HepG2 (cell line): ENCODE results near the gene KAT7. TPM values are rescaled to one million over a fixed set of nuclear protein-coding genes. Genes with fewer than 3 reads are reported as not detected.

Experiments
- ATAC-seq: fragments of 200-7000 bp; cut with Tn5 transposase; 3 replicates; pipeline ENCODE4 v1.9.1; 2020; ENCODE audit warnings: mild to moderate bottlenecking, moderate library complexity
- BruUV-seq: library from RNA; stranded (reverse); fragments of 400-500 nt; replicated peaks from 2 replicates; lab custom pipeline; 2021; lab: Mats Ljungman, UMichigan
- CTCF ChIA-PET: fragments of 300-600 bp; formaldehyde crosslinking; extraction: SDS; loops from one replicate; lab custom pipeline; 2021; ENCODE audit warnings: low total read pairs, inconsistent platforms, low intra/inter-chr PET ratio; lab: Yijun Ruan, JAX
- POLR2A ChIA-PET: fragments of 350-600 bp; sonication (Branson Sonifier 250); formaldehyde crosslinking; loops from one replicate; lab custom pipeline; 2020; ENCODE audit warnings: antibody characterized with exemption, inconsistent platforms; lab: Yijun Ruan, JAX
- DNase-seq: peaks from one replicate; pipeline ENCODE4 v3.0.0-alpha.2; 2015; ENCODE audit warnings: low spot score
- FAIRE-seq: peaks from 3 replicates; lab custom pipeline; 2011; peaks lifted over from hg19 to GRCh38; lab: Jason Lieb, UNC
- H2AFZ ChIP-seq: one replicate; pipeline ENCODE4 v1.6.1; 2011; ENCODE audit warnings: low read length, inconsistent platforms
- H3K27ac ChIP-seq: fragments of 300-600 bp; 3 replicates; pipeline ENCODE4 v1.8.0; 2011; ENCODE audit warnings: mixed run types, mild to moderate bottlenecking, mixed read lengths, low read length, inconsistent platforms; ENCODE audit not compliant: insufficient read depth; ENCODE audit errors: extremely low read length
- H3K27me3 ChIP-seq, 2 experiments: fragments of 200-600 bp in 1 of 2; 2 replicates in 1 of 2; 3 replicates in 1 of 2; pipeline versions ENCODE4 v1.6.0 to v1.8.0; 2011; ENCODE audit warnings: low read length in 2 of 2, mild to moderate bottlenecking in 2 of 2, moderate library complexity in 2 of 2, inconsistent platforms in 1 of 2; ENCODE audit not compliant: insufficient read depth in 2 of 2, control insufficient read depth in 1 of 2
- H3K36me3 ChIP-seq, 2 experiments: fragments of 200-600 bp in 1 of 2; replicated peaks in 1 of 2; 2 replicates in 1 of 2; 3 replicates in 1 of 2; pipeline versions ENCODE4 v1.5.1 to v1.8.0; 2011; ENCODE audit warnings: low read length in 2 of 2, inconsistent platforms in 1 of 2; ENCODE audit not compliant: insufficient read depth in 2 of 2, control insufficient read depth in 1 of 2
- H3K4me1 ChIP-seq: 2 replicates; pipeline ENCODE4 v1.5.1; 2012; ENCODE audit warnings: low read length, inconsistent platforms; ENCODE audit not compliant: insufficient read depth
- H3K4me2 ChIP-seq: 2 replicates; pipeline ENCODE4 v1.6.0; 2011; ENCODE audit warnings: low read depth, low read length, inconsistent platforms
- H3K4me3 ChIP-seq, 3 experiments: fragments of 200-600 bp in 1 of 3; sonication (generic), shearing (Covaris generic) in 1 of 3; replicated peaks in 1 of 3; 2 replicates each; pipeline ENCODE4 v1.5.1; 2011 to 2016; ENCODE audit warnings: low read length in 3 of 3, inconsistent platforms in 2 of 3, low read depth in 2 of 3, mild to moderate bottlenecking in 2 of 3, control low read depth in 1 of 3, mixed read lengths in 1 of 3; ENCODE audit not compliant: insufficient read depth in 1 of 3
- H3K79me2 ChIP-seq: one replicate; pipeline ENCODE4 v1.6.1; 2011; ENCODE audit warnings: low read length, inconsistent platforms; ENCODE audit not compliant: insufficient read depth
- H3K9ac ChIP-seq: 2 replicates; pipeline ENCODE4 v1.6.0; 2011; ENCODE audit warnings: mild to moderate bottlenecking, low read depth, low read length, inconsistent platforms; ENCODE audit not compliant: insufficient read depth
- H3K9me3 ChIP-seq: 2 replicates; pipeline ENCODE4 v1.5.1; 2012; ENCODE audit warnings: mild to moderate bottlenecking, low read length
- H4K20me1 ChIP-seq: 2 replicates; pipeline ENCODE4 v1.6.0; 2011; ENCODE audit warnings: inconsistent platforms, mild to moderate bottlenecking, low read length, moderate library complexity; ENCODE audit not compliant: insufficient read depth
- GTF3A ChIP-seq: sonication (generic); formaldehyde crosslinking; conservative IDR thresholded peaks from 2 replicates; pipeline ENCODE4 v1.4.0; 2020; ENCODE audit warnings: mild to moderate bottlenecking, missing genetic modification reagents
- MAFK ChIP-seq, 2 experiments: IDR thresholded peaks in 1 of 2; conservative IDR thresholded peaks in 1 of 2; 2 replicates each; pipeline ENCODE4 v1.6.1; 2011; ENCODE audit warnings: improper control_type of control experiment in 2 of 2, low read length in 2 of 2
- NKX3-1 ChIP-seq: sonication (generic); formaldehyde crosslinking; IDR thresholded peaks from 2 replicates; pipeline ENCODE4 v1.5.0; 2020; ENCODE audit warnings: missing genetic modification reagents
- PAF1 ChIP-seq: IDR thresholded peaks from 2 replicates; pipeline ENCODE4 v1.6.1; 2016; ENCODE audit warnings: missing genetic modification reagents, missing compliant biosample characterization
- PPARG ChIP-seq: conservative IDR thresholded peaks from 2 replicates; pipeline ENCODE4 v1.6.1; 2016; ENCODE audit warnings: missing biosample characterization, missing genetic modification reagents
- RFXAP ChIP-seq: sonication (generic); formaldehyde crosslinking; IDR thresholded peaks from 2 replicates; pipeline ENCODE4 v1.4.0; 2020; ENCODE audit warnings: missing genetic modification reagents, borderline replicate concordance
- ZNF234 ChIP-seq: sonication (generic); formaldehyde crosslinking; conservative IDR thresholded peaks from 2 replicates; pipeline ENCODE4 v1.5.1; 2020; ENCODE audit warnings: mild to moderate bottlenecking, missing genetic modification reagents
- WGBS: methylation state at CpG from one replicate; pipeline ENCODE4 v1.1.6; 2017; ENCODE audit warnings: low lambda C conversion rate; 5-methylcytosine and 5-hydroxymethylcytosine counted together
- in situ Hi-C: cut with HindIII; loops from 2 replicates; pipeline ENCODE4 v1.10.0; 2017; ENCODE audit warnings: low pct_unique_long_range_greater_than_20kb; ENCODE audit not compliant: extremely low pct_ligation_motif_present
- intact Hi-C: fragments of 100-400 bp; cut with micrococcal nuclease; formaldehyde crosslinking; loops from one replicate; pipeline ENCODE4 v1.10.0; 2022; ENCODE audit not compliant: unreplicated experiment
- polyA plus RNA-seq, 8 experiments: library from polyadenylated mRNA; depleted of rRNA in 3 of 8; stranded (reverse) in 7 of 8; unstranded in 1 of 8; fragments of >200 nt; fragmentation: Illumina TruSeq in 4 of 8; extraction: Trizol in 4 of 8; gene quantifications; 2 replicates each; pipeline versions ENCODE4 v1.2.1 to v1.2.3, GENCODE V29; 2011 to 2016; ENCODE audit warnings: low read depth in 4 of 8, missing spikeins in 1 of 8, mixed read lengths in 1 of 8; ENCODE audit not compliant: insufficient read depth in 1 of 8
- total RNA-seq, 5 experiments: library from RNA; depleted of rRNA; stranded (reverse); fragments of >200 nt; fragmentation: Illumina TruSeq; extraction: Trizol; gene quantifications; 2 replicates each; pipeline ENCODE4 v1.2.3, GENCODE V29; 2016; ENCODE audit warnings: low read depth in 1 of 5
- TF ChIP-seq, protein P1 (sequence below): sonication (generic); formaldehyde crosslinking; IDR thresholded peaks from 2 replicates; pipeline ENCODE4 v1.5.0; 2020; ENCODE audit warnings: missing genetic modification reagents, mild to moderate bottlenecking, borderline replicate concordance
- TF ChIP-seq, protein P2 (sequence below): sonication (generic); formaldehyde crosslinking; IDR thresholded peaks from 2 replicates; pipeline ENCODE4 v1.4.0; 2020; ENCODE audit warnings: missing genetic modification reagents
- TF ChIP-seq, protein P3 (sequence below), 2 experiments: fragments of 450-650 bp in 1 of 2; sonication (generic) in 1 of 2; formaldehyde crosslinking in 1 of 2; IDR thresholded peaks; 2 replicates each; pipeline versions ENCODE4 v1.6.1 to v1.8.0; 2016 to 2022; ENCODE audit warnings: antibody characterized with exemption in 1 of 2, mild to moderate bottlenecking in 1 of 2, missing genetic modification reagents in 1 of 2

KAT7 gene
- total and polyA plus RNA-seq, 2 of the 13 experiments (the other 11 are each of a cell fraction or from before 2014, with no cell fraction given): 21.2 to 39.2 TPM

DNA sequence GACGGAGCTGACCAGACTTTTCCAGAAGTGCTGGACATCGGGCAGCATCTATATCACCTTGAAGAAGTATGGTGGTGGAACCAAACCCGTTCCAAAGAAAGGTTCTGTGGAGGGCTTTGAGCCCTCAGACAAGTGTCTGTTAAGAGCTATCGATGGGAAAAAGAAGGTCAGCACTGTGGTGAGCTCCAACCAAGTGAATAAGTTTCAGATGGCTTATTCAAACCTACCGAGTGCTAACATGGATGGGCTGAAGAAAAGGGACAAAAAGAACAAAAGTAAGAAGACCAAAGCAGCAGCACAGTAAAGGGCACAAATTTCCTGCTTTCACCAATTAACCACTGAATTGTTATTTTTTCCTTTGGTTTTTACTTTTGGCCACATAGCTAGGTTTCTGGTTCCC, 6.9 kb downstream of the KAT7 start:
- no peak overlapping the region for H2AFZ ChIP-seq
- CTCF ChIA-PET: no interaction called here
- peaks cover 5% of the 10 kb centered on the region for H3K4me1 ChIP-seq
- H3K79me2 ChIP-seq: peaks cover 52% of the 10 kb centered on the region
- intact Hi-C loops (no loop called here), in situ Hi-C loops (no loop called here)
- POLR2A ChIA-PET: interaction anchor here (1.5 kb wide), 1 partner anchor 31 kb away, joined by 4 read pairs; the partner anchor contains the start of gene FAM117A
- no peak overlapping the region for H3K4me3 ChIP-seq
- H3K9me3 ChIP-seq: no peaks in the 10 kb centered on the region
- no peak overlapping the region for H3K27ac ChIP-seq
- no peak overlapping the region for H3K4me2 ChIP-seq
- peaks cover 43 to 82% of the 10 kb centered on the region in 2 experiments for H3K36me3 ChIP-seq
- WGBS: 97% methylated on average over 5 of the region's 5 CpGs
- no peak overlapping the region for H3K9ac ChIP-seq
- DNase-seq (no peak), FAIRE-seq (no peak), ATAC-seq (no peak)
- BruUV-seq: no TSS peak
- H3K27me3 ChIP-seq: no peaks in the 10 kb centered on the region
- peaks cover 16% of the 10 kb centered on the region; the same call in 1 of the 2 replicates for H4K20me1 ChIP-seq
- TF ChIP-seq PPARG (CRISPR knock-in tag): no peak
- no peak for TF ChIP-seq ZNF234 (CRISPR knock-in tag)
- no peak for TF ChIP-seq NKX3-1 (CRISPR knock-in tag)
- no peak for TF ChIP-seq GTF3A
- no peak for TF ChIP-seq MAFK (conservative IDR thresholded peaks at IDR 0.05 in 1 of 2, IDR thresholded peaks at IDR 0.05 in 1 of 2; ENCODE audit: low read length in 2 of 2)
- TF ChIP-seq PAF1 (CRISPR knock-in tag): no peak
- TF ChIP-seq, protein P1, sequence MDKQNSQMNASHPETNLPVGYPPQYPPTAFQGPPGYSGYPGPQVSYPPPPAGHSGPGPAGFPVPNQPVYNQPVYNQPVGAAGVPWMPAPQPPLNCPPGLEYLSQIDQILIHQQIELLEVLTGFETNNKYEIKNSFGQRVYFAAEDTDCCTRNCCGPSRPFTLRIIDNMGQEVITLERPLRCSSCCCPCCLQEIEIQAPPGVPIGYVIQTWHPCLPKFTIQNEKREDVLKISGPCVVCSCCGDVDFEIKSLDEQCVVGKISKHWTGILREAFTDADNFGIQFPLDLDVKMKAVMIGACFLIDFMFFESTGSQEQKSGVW: no peak
- TF ChIP-seq, protein P2, sequence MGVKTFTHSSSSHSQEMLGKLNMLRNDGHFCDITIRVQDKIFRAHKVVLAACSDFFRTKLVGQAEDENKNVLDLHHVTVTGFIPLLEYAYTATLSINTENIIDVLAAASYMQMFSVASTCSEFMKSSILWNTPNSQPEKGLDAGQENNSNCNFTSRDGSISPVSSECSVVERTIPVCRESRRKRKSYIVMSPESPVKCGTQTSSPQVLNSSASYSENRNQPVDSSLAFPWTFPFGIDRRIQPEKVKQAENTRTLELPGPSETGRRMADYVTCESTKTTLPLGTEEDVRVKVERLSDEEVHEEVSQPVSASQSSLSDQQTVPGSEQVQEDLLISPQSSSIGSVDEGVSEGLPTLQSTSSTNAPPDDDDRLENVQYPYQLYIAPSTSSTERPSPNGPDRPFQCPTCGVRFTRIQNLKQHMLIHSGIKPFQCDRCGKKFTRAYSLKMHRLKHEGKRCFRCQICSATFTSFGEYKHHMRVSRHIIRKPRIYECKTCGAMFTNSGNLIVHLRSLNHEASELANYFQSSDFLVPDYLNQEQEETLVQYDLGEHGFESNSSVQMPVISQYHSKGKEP (CRISPR knock-in tag): no peak
- TF ChIP-seq RFXAP (CRISPR knock-in tag): no peak
- TF ChIP-seq, protein P3, sequence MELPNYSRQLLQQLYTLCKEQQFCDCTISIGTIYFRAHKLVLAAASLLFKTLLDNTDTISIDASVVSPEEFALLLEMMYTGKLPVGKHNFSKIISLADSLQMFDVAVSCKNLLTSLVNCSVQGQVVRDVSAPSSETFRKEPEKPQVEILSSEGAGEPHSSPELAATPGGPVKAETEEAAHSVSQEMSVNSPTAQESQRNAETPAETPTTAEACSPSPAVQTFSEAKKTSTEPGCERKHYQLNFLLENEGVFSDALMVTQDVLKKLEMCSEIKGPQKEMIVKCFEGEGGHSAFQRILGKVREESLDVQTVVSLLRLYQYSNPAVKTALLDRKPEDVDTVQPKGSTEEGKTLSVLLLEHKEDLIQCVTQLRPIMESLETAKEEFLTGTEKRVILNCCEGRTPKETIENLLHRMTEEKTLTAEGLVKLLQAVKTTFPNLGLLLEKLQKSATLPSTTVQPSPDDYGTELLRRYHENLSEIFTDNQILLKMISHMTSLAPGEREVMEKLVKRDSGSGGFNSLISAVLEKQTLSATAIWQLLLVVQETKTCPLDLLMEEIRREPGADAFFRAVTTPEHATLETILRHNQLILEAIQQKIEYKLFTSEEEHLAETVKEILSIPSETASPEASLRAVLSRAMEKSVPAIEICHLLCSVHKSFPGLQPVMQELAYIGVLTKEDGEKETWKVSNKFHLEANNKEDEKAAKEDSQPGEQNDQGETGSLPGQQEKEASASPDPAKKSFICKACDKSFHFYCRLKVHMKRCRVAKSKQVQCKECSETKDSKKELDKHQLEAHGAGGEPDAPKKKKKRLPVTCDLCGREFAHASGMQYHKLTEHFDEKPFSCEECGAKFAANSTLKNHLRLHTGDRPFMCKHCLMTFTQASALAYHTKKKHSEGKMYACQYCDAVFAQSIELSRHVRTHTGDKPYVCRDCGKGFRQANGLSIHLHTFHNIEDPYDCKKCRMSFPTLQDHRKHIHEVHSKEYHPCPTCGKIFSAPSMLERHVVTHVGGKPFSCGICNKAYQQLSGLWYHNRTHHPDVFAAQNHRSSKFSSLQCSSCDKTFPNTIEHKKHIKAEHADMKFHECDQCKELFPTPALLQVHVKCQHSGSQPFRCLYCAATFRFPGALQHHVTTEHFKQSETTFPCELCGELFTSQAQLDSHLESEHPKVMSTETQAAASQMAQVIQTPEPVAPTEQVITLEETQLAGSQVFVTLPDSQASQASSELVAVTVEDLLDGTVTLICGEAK (IDR thresholded peaks at IDR 0.05): no peak
- TF ChIP-seq, protein P3 (CRISPR knock-in tag; IDR thresholded peaks at IDR 0.05): no peak
